Dermis blood vessel endothelial cell (primary cell): Measurements from ENCODE around the gene TRIM10. TPM values are rescaled to one million over a fixed set of nuclear protein-coding genes. Genes with fewer than 3 reads are reported as not detected.

Experiments used
- DNase-seq: peaks from one replicate; pipeline ENCODE4 v3.0.0; 2010
- total RNA-seq: library from RNA; depleted of rRNA; stranded (reverse); fragments of >200 nt; gene quantifications from 2 replicates; pipeline ENCODE4 v1.2.3, GENCODE V29; 2014

TRIM10 gene
- total RNA-seq, result not detected in 2 replicates

- no peak for DNase-seq
Observed at GRCh38 chr6:30160785-30161531, at the start of gene TRIM10. Gene TRIM10, minus strand, starts transcription at chr6:30161211. Its CDS starts 353 bp downstream, at chr6:30160858.

GRCh38 chr6:30207619-30208295 is 46.7 kb upstream of the TRIM10 start:
- DNase-seq, result peak; percentile 20

DNA sequence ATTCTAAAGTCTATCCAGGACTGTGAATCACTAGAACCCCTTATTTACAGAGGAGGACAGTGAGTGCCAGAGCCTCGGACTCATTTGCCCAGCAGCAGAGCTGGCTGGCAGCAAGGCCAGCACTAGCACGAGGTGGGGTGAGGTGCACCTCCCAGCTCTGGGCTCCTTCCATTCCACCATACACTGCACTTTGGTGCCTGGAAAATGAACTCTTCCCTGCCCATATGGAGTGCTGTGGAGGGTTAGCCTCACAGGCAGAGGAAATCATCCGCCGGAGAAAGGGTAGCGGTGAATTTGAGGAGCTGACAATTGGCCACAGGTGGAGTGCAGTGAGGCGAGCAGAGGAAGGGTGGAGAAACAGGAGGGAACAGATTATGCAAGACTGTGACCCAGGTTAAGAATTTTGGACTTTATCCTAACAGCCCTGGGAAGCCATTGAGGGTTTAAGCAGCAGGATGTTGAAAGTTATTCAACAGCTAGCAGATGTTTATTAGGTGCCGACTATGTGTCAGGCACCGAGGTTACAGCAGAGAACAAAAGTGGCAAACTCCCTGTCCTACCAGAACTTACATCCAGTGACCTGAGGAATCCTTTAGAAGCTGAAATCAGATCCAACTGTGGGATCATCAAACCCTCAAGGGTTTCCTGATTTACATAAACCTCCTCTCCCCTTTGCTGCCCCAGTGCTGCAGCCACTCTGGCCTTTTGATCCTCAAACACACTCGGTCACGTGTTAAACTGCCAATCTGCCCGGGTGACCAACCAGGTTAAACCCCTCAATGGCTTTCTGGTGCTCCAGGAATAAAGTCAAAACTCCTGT is 46.0 kb upstream of the TRIM10 start:
- DNase-seq, result peak; percentile 5

- DNase-seq, result no peak
Observed at GRCh38 chr6:30206152-30206551, 45.1 kb upstream of the TRIM10 start.

GRCh38 chr6:30204116-30204515 is 43.1 kb upstream of the TRIM10 start:
- DNase-seq, result no peak

DNA sequence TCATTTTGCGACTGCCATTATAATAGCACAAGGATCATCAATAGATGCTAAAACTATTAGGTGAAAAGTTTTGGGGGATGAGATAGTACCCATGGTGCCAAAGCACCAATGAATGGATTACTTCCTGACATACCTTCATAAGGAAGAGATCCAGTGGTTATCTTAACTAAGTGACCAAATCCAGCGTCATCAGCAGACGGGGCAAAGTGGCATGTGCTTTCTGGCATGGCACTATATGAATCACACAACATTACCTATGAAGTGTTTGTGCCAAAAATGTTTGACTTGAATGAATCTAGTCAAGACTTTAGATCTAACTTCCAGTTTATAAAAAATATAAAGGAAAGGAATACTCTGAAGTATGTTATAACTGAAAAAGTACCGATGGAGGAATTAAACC is 41.4 kb upstream of the TRIM10 start:
- no peak for DNase-seq

DNA sequence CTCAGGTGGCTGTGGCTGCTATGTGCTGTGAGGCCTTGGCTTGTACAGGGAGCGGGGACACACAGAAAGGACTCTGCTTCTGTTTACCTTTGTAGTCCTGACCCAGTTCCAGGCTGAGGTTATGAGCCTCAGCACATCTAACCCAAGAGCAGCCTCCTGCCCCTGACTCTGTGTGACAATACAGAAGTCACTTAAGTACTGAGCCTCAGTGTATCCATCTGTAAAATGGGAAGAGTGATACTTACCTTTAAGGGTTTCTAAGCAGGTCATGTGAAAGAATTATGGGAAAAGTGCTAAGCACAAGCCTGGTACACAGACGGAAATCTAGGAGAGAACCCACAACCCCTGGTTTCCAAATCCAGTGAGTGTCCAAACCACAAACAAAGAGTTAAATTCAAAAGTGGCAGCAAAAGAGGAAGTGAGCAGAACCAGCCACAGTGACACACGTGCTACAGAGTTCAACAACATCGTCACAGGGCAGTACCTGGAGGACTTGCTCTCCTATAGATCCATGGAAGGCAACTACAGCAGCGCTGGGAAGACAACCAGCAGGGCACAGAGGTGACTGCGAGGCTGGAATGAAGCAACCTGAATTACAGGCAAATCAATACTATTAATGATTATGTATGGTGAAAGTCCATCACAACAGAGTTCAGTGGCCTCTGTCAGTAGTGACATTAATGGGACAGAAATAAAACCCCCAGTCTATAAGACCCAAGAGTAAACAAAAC is 39.7 kb upstream of the TRIM10 start:
- DNase-seq, result no peak

DNA sequence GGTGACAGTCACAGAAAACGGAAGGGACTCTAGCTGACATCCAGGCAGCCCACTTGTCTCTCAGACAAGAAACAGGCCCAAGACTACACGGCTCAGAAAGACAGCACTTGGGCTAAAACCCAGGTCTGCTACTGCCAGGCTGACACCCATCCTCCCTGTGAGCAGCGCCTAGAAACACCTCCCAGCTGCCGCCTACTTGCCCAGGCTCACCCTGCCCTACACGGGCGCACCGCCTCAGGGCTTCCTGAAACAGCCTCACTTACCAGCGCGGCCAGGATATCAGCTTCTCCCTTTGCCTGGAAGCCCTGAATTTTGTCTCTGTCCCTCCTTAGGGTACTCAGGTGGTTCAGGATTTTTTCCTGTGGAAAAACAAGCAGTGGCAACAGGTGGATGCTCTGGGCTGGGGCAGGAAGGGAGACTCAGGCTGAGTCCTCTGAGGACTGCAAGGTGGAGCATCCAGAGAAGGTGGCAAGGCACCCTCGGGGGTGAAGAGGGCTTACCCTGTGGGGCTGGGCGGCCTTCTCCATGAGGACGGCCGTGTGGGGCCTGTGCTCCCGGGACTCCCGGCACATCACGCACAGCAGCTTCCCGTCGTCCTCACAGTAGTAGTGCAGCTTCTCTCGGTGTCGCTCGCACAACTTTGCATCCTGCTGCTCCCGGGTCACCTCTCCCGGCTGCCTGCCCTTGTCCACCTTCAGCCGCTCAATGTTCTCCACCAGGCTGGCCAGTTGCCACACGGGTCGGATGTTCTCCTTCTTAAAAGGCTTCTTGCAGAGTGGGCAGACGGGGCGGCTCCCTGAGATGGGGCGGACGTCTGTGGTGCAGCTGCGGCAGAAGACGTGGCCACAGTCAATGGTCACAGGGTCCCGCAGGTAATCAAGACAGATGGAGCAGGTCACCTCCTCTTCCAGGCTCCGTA is 37.4 kb upstream of the TRIM10 start:
- DNase-seq, result no peak

GRCh38 chr6:30196376-30196775 is 35.4 kb upstream of the TRIM10 start:
- no peak for DNase-seq

DNA sequence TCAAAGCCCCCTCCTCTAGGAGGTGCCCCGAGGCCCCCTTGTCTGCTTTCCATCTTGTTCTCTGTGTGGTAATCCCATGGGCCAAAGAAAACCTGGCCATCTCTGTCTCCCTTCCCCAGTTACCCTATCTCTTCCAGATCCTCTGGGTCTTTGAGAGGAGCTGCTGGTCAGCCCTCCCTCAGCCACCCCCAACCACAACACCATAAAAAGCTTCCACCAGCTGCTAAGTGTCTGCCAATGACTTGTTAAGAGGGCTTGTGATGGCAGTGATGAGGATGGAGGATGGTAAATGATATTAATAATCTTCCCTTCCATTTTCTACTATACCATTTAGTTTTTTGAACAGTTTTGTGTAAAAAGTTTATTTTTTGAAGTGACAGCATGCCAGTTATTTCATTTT is 34.9 kb upstream of the TRIM10 start:
- DNase-seq, result no peak

DNA sequence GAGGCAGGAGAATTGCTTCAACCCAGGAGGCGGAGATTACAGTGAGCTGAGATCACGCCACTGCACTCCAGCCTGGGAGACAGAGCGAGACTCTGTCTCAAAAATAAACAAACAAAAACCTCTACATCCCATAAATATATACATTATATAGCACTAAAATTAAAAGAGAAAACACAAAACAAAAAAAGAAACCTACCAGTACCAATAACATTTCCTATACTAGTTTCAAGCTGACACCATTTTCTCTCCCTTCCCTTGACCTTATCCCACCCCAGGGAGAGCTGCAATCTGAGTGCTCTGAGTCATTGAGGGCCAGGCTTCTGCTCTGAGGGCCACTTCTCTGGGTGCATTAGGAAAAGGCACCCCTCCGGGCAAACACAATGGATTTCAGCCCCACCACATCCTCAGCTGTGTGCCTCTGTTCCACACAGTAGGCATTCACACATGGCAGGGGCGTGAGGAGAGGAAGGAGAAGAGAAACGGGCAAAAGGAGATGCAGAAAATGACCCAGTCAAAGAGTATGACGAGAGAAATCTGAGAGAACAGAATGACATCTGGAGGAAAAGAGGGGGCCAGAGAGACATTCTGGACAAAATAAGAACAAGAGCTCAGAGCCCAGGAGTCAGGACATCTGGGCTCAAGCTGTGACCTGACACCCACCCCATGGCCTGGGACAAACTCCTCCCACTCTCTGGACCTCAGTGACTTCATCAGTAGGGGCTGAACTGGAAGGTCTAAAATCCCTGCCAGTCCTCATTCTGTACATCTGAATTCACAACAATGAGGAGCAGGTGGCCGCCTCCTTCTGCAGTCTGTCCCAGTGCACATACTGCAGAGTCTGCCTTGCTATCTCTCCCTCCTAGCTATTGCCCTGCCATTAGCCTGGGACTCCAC is 34.0 kb upstream of the TRIM10 start:
- DNase-seq, result no peak

DNA sequence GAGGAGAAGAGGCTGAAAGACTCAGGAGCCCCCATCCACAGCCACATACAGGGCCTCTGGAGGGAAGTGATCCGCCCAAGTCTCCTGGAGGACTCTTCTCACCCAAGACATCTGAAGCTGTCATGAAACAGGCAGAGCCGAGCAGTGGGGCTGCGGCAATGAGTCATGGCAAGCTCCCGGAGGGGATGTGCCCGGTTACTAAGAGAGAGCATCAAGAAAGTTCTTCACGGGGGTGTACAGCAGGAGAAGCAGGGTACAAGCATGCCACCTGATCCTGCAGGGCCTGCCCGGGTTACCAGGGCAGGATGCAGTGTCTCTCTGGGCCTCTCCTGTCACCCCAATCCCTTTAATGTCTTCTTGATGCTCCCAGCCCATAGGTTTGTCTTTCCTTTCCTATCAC is 31.1 kb upstream of the TRIM10 start:
- no peak for DNase-seq

DNA sequence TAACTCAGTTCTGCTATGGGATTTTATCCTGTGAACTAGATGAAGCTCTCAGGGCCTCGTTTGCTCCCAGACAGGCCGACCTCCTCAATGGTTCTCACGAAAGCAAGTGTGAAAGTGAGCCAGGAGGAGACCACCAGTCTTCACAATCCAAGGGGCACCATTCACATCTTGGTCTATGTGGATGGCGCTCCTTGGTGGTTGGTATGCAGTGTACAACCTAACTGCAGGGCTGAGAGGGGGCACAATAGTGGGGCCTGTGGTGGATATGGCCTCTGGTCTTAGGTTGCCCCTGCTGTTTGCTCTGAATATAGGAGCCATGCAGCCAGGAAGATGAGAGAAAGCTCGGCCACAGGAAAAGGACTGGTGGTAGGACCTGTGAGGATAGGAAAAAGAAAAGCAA is 27.5 kb upstream of the TRIM10 start:
- no peak for DNase-seq

GRCh38 chr6:30185846-30186484 is 25.0 kb upstream of the TRIM10 start:
- DNase-seq, result no peak

DNA sequence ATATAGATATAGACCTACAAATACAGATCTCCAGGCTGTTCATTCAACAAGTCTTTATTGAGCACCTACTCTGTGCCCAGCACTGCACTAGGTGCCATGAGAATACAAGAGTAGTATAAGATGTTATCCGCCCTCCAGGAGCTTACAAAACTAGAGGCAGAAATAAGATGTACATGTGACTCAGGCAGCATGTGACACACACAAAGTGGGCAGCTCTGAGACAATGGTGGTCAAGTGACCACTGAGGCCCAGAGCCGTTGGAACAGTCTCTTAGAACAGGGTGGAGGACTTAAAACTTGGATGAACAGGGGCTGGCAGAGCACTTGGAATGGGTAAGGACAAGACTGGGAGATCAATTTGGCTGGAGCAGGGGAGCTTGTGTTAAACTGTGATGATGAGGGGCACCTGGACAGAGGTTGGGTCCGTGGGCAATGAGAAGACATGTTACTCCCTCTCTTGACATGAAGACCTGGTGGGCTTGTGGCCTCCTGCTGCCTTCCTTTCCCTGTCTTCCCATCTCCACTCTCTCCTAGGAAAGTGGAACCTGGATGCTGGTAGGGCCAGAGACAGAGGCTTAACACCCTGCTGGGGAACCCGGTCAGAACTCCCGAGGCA is 23.5 kb upstream of the TRIM10 start:
- no peak for DNase-seq

GRCh38 chr6:30180145-30180544 is 19.1 kb upstream of the TRIM10 start:
- no peak for DNase-seq

- no peak for DNase-seq
Observed at GRCh38 chr6:30178837-30179236, 17.8 kb upstream of the TRIM10 start.

- DNase-seq, result no peak
Observed at GRCh38 chr6:30175765-30176164, 14.8 kb upstream of the TRIM10 start.

DNA sequence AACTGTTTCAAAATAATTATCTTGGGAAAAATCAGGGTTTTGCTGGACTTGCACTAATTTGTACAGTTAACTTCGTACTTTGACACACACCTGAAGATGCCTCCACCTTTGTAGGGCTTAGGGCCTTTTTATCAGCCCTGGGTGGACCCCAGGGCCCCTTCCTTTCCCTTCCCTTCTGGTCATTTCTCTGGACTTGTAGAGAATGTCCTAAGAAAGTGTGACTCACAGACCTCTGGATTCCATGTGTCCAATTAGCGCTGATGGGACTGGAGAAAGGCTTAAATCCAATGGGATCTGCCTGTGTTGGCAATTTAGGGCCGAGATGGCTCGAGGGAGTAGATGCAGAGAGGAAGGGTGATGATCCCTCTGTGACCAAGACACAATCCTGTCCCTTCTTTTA is 11.7 kb upstream of the TRIM10 start:
- DNase-seq, result no peak
